Activated CD4-positive, alpha-beta T cell treated with anti-CD3 and anti-CD28 coated beads, Interleukin-2, amount 10 ng/mL, durations not matched to agents 24 days and 14 days (primary cell): Measurements from ENCODE around the gene SIRPA. TPM values are rescaled to one million over a fixed set of nuclear protein-coding genes. Genes with fewer than 3 reads are reported as not detected.

Experiments
- DNase-seq: peaks from one replicate; pipeline ENCODE4 v3.0.0; 2022
- H3K27ac Mint-ChIP-seq: one replicate; pipeline ENCODE4 v1.8.0; 2022; ENCODE audit warnings: mild to moderate bottlenecking, mixed read lengths
- H3K27me3 Mint-ChIP-seq: one replicate; pipeline ENCODE4 v1.8.0; 2022; ENCODE audit warnings: mixed read lengths
- H3K36me3 Mint-ChIP-seq: one replicate; pipeline ENCODE4 v1.8.0; 2022; ENCODE audit warnings: low read depth, mild to moderate bottlenecking, mixed read lengths
- H3K4me1 Mint-ChIP-seq: one replicate; pipeline ENCODE4 v1.8.0; 2021; ENCODE audit warnings: mixed read lengths
- H3K4me3 Mint-ChIP-seq: one replicate; pipeline ENCODE4 v1.8.0; 2022; ENCODE audit warnings: mild to moderate bottlenecking, moderate library complexity, mixed read lengths
- H3K9me3 Mint-ChIP-seq: one replicate; pipeline ENCODE4 v1.8.0; 2021; ENCODE audit warnings: mixed read lengths
- intact Hi-C: fragments of 100-400 bp; cut with micrococcal nuclease; formaldehyde crosslinking; loops from one replicate; pipeline ENCODE4 v1.15.1; 2023
- total RNA-seq: library from RNA; stranded (reverse); gene quantifications from 2 replicates; pipeline ENCODE4 v1.2.3, GENCODE V29; 2022

The SIRPA gene
- total RNA-seq, 1 donor from 2014 or later, result 0.05 TPM

GRCh38 chr20:1861347-1861976 lies 33.7 kb upstream of the SIRPA start:
- Mint-ChIP-seq H3K27me3 (peaks cover 25% of the 10 kb centered on the region), H3K4me1 (no peaks in the 10 kb centered on the region), H3K9me3 (no peaks in the 10 kb centered on the region), H3K27ac (no peak overlapping the region), H3K36me3 (no peaks in the 10 kb centered on the region), H3K4me3 (no peak overlapping the region)
- intact Hi-C loops, result no loop called here
- no peak for DNase-seq

- intact Hi-C loops, result no loop called here
- Mint-ChIP-seq H3K4me3 (no peak overlapping the region), H3K27ac (no peak overlapping the region), H3K27me3 (peaks cover 29% of the 10 kb centered on the region), H3K9me3 (no peaks in the 10 kb centered on the region), H3K36me3 (no peaks in the 10 kb centered on the region), H3K4me1 (no peaks in the 10 kb centered on the region)
- no peak for DNase-seq
These were observed 33.1 kb upstream of the SIRPA start for GRCh38 chr20:1861996-1862662.

- DNase-seq, result no peak
- Mint-ChIP-seq H3K9me3 (no peaks in the 10 kb centered on the region), H3K27me3 (peaks cover 32% of the 10 kb centered on the region), H3K4me1 (no peaks in the 10 kb centered on the region), H3K36me3 (no peaks in the 10 kb centered on the region), H3K4me3 (no peak overlapping the region), H3K27ac (no peak overlapping the region)
- intact Hi-C loops, result no loop called here
These were observed 32.5 kb upstream of the SIRPA start for GRCh38 chr20:1862663-1863053.

GRCh38 chr20:1863296-1863695 lies 31.9 kb upstream of the SIRPA start:
- intact Hi-C loops, result no loop called here
- Mint-ChIP-seq H3K4me1 (no peaks in the 10 kb centered on the region), H3K36me3 (no peaks in the 10 kb centered on the region), H3K9me3 (no peaks in the 10 kb centered on the region), H3K4me3 (no peak overlapping the region), H3K27me3 (peaks cover 34% of the 10 kb centered on the region), H3K27ac (no peak overlapping the region)
- DNase-seq, result no peak

GRCh38 chr20:1866834-1867233 lies 28.4 kb upstream of the SIRPA start:
- Mint-ChIP-seq H3K4me3 (no peak overlapping the region), H3K27ac (no peak overlapping the region), H3K36me3 (no peaks in the 10 kb centered on the region), H3K9me3 (no peaks in the 10 kb centered on the region), H3K4me1 (no peaks in the 10 kb centered on the region), H3K27me3 (peaks cover 36% of the 10 kb centered on the region)
- DNase-seq, result no peak
- intact Hi-C loops, result no loop called here

DNA sequence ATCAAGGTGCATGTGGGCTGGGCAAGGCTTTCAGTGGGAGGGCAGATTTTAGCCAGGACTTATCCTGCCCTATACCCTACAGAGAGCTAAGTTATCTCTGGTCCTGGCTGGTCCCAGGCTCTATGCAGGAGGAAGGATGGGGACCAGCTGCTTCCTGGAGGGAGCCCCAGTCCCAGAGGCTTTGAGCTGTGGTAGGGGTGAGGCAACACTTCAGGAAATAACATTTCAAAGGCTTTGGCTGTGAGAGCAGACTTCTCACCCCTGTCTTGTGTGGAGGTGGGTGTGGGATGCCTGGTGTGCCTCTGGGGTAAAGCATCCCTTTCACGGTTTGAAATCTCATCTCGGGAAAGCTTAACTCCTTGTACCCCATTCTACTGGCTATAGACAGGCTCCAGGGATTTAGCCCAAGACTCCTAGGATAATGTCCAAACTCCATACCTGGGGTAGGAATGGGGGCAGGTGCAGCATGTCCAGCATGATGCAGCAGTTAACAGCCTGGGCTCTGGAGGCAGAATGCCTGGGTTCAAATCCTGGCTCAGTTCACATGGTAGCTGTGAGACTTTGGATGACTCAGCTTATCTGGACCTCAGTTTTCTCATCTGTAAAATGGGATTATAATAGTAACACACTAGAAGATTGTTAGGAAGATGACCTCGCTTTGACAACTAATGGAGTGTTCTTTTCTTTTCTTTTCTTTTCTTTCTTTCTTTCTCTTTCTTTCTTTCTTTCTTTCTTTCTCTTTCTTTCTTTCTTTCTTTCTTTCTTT lies 27.5 kb upstream of the SIRPA start:
- no peaks in the 10 kb centered on the region for H3K9me3 Mint-ChIP-seq
- DNase-seq, result no peak
- no peak overlapping the region for H3K4me3 Mint-ChIP-seq
- peaks cover 35% of the 10 kb centered on the region for H3K27me3 Mint-ChIP-seq
- H3K4me1 Mint-ChIP-seq, result no peaks in the 10 kb centered on the region
- no peak overlapping the region for H3K27ac Mint-ChIP-seq
- H3K36me3 Mint-ChIP-seq, result no peaks in the 10 kb centered on the region
- intact Hi-C loops, result no loop called here

DNA sequence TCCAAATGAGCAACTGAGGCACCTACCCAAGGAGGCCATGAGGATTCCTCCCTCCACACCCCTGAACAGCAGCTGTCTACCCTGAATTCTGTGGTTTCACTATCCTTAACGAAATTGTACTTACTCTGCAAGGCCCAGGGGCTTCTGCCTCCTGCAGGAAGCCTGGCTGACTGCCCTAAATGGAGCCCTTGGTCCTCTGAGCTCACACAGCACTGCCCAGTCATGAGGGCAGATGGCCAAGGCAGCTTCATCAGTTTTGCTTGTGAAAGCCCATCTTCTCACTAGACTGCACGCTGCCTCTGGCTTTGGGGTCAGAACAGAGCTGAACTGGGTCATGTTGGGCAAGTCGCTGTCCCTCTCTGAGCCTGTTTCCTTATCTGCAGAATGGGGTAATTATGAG lies 26.4 kb upstream of the SIRPA start:
- intact Hi-C loops, result no loop called here
- H3K4me3 Mint-ChIP-seq, result no peak overlapping the region
- no peaks in the 10 kb centered on the region for H3K9me3 Mint-ChIP-seq
- H3K36me3 Mint-ChIP-seq, result no peaks in the 10 kb centered on the region
- H3K4me1 Mint-ChIP-seq, result no peaks in the 10 kb centered on the region
- H3K27me3 Mint-ChIP-seq, result peaks cover 29% of the 10 kb centered on the region
- DNase-seq, result no peak
- H3K27ac Mint-ChIP-seq, result no peak overlapping the region

DNA sequence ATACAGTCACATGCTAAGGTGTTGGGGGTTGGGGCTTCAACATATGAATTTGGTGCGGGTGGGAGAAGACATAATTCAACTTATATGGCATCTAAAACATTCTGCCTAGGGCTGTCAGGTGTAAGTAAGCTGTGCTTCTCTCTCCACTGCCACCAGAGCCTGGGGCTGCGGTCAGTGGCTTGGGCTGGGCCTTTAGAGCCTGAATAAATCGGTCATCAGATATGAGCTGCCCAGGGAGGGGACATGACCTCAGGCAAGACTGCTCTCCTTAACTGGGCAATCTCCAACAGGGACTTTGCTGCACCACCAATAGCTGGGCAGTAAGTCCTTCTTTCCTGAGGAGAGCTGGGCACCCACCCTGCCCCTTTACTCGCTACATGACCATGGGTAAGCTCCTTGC lies 24.9 kb upstream of the SIRPA start:
- H3K9me3 Mint-ChIP-seq, result no peaks in the 10 kb centered on the region

GRCh38 chr20:1870792-1871550 lies 24.2 kb upstream of the SIRPA start:
- DNase-seq, result no peak
- no peaks in the 10 kb centered on the region for H3K36me3 Mint-ChIP-seq

More for the DNA sequence above, 24.9 kb upstream of the SIRPA start:
- DNase-seq, result no peak
- Mint-ChIP-seq H3K4me1 (no peaks in the 10 kb centered on the region), H3K4me3 (no peak overlapping the region), H3K27ac (no peak overlapping the region), H3K36me3 (no peaks in the 10 kb centered on the region), H3K27me3 (peaks cover 23% of the 10 kb centered on the region)
- intact Hi-C loops, result no loop called here

GRCh38 chr20:1871807-1872458 lies 23.3 kb upstream of the SIRPA start:
- Mint-ChIP-seq H3K9me3 (no peaks in the 10 kb centered on the region), H3K4me3 (no peak overlapping the region), H3K4me1 (no peaks in the 10 kb centered on the region), H3K27ac (no peak overlapping the region), H3K36me3 (no peaks in the 10 kb centered on the region), H3K27me3 (peaks cover 12% of the 10 kb centered on the region)
- intact Hi-C loops, result no loop called here
- no peak for DNase-seq

More at GRCh38 chr20:1870792-1871550, 24.2 kb upstream of the SIRPA start:
- no peak overlapping the region for H3K4me3 Mint-ChIP-seq
- H3K27me3 Mint-ChIP-seq, result peaks cover 17% of the 10 kb centered on the region
- no peaks in the 10 kb centered on the region for H3K4me1 Mint-ChIP-seq
- no peaks in the 10 kb centered on the region for H3K9me3 Mint-ChIP-seq
- no peak overlapping the region for H3K27ac Mint-ChIP-seq
- intact Hi-C loops, result no loop called here

DNA sequence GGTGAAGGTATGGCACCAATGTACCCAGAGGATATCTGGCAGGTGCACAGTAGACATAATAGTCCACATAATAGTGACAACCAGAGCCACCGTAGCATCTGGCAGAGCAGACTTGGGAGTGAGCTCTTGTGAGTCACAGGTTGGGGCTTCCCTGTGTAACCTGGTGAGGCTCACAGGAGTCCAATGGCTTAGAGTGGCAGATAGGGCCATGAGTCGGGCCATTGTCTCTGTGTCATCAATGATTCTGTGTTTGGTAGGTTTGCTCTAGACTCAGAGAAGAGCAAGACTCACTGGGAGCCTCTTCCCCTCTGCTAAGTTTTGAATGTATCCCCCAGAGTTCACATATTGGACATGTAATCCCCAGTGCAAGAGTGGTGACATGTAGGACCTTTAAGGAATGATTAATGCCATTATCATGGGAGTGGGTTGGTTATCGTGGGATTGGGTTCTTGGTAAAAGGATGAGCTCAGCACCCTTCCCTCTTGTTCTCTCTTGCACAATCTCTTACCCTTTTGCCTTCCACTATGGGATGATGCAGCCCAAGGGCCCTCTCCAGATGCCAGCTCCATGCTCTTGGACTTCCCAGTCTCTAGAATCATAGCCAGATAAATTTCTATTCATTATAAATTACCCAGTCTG lies 22.6 kb upstream of the SIRPA start:
- no peak for DNase-seq
- Mint-ChIP-seq H3K4me3 (no peak overlapping the region), H3K36me3 (no peaks in the 10 kb centered on the region), H3K27me3 (peaks cover 8% of the 10 kb centered on the region), H3K9me3 (no peaks in the 10 kb centered on the region), H3K4me1 (no peaks in the 10 kb centered on the region), H3K27ac (no peak overlapping the region)
- intact Hi-C loops, result no loop called here

DNA sequence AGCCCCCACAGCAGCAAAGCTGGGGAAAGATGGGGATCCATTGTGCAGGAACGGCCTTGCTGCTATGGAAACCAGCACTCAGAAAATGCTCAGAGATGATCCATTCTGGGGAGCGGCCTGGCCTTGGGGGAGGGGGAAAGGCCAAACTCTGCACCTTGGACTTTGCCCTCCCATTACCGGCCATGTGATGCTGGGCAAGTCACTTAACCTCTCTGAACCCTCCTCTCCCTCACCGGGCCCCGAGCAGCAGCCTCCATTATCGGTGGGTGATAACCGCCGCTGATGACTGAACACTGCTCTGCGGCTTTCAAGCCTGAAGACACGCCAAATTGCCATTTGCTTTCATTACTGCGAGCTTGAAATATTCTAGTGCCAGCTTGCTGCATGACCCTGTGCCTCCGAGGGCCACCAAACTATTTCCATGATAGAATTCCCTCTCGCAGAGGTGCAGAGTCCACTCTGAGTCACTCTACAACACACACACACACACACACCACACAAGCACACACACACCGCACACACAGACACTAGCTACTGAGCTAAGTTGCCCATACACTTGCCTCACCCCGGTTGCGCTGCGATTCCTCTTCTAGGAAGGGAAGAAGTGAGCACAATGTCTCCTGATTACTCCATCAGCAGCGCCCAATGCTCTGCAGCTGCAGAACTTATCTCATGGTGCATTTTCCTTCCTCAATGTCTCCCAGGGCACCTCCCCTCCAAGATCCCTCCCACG lies 20.6 kb upstream of the SIRPA start:
- no peaks in the 10 kb centered on the region for H3K9me3 Mint-ChIP-seq
- no peak overlapping the region for H3K4me3 Mint-ChIP-seq
- no peak overlapping the region for H3K27ac Mint-ChIP-seq
- no peaks in the 10 kb centered on the region for H3K36me3 Mint-ChIP-seq
- H3K4me1 Mint-ChIP-seq, result no peaks in the 10 kb centered on the region
- intact Hi-C loops, result no loop called here
- no peak for DNase-seq
- peaks cover 6% of the 10 kb centered on the region for H3K27me3 Mint-ChIP-seq

DNA sequence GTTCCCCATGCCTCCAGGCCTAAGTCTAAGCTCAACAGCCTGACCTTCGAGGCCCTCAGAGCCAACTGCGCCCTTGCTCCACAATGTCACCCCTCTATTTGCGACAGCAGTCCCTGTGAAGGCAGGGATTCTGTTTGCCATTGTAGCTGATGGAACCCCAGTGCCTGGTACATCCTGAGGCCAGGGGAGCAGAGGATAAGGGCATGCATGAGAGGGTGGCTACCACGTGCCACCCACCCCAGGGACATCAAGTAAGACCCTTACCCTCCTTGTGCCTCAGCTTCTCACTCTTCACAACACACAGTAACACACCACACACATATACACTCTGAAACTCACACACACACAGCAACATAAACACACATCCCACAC lies 20.0 kb upstream of the SIRPA start:
- DNase-seq, result no peak
- Mint-ChIP-seq H3K4me1 (no peaks in the 10 kb centered on the region), H3K36me3 (no peaks in the 10 kb centered on the region), H3K27ac (no peak overlapping the region), H3K4me3 (no peak overlapping the region), H3K27me3 (peaks cover 3% of the 10 kb centered on the region), H3K9me3 (no peaks in the 10 kb centered on the region)
- intact Hi-C loops, result no loop called here
